NK-92 (cell line): ENCODE results near the gene CLCNKA.
"Not testable (repeated sequence)": the region's sequence is repeated elsewhere in the genome, so short reads cannot be mapped to it uniquely, and the experiment has no call there.

Source experiments
- DNase-seq: peaks from one replicate; lab custom pipeline; 2025; ENCODE audit not compliant: unreplicated experiment; lab: John Stamatoyannopoulos, UW

CLCNKA gene

GRCh38 chr1:15997076-15997585, 24.7 kb upstream of the CLCNKA start:
- DNase-seq, result no peak

- no peak for DNase-seq
These were observed 24.1 kb upstream of the CLCNKA start for GRCh38 chr1:15997637-15998280.

- no peak for DNase-seq
These were observed 22.9 kb upstream of the CLCNKA start for GRCh38 chr1:15998929-15999328.

- DNase-seq, result not testable (repeated sequence)
These were observed 20.6 kb upstream of the CLCNKA start for GRCh38 chr1:16001274-16001673.

GRCh38 chr1:16005597-16005996, 16.2 kb upstream of the CLCNKA start:
- no peak for DNase-seq

- DNase-seq, result no peak
These were observed 15.8 kb upstream of the CLCNKA start for GRCh38 chr1:16006010-16006409.

- no peak for DNase-seq
These were observed 15.0 kb upstream of the CLCNKA start for GRCh38 chr1:16006552-16007485.

- DNase-seq, result no peak
These were observed 14.0 kb upstream of the CLCNKA start for GRCh38 chr1:16007671-16008341.

GRCh38 chr1:16009030-16009460, 12.8 kb upstream of the CLCNKA start:
- DNase-seq, result no peak

- DNase-seq, result no peak
These were observed 12.2 kb upstream of the CLCNKA start for GRCh38 chr1:16009678-16010077.

GRCh38 chr1:16010837-16011236, 11.0 kb upstream of the CLCNKA start:
- no peak for DNase-seq

GRCh38 chr1:16011936-16012589, 9.8 kb upstream of the CLCNKA start:
- no peak for DNase-seq

GRCh38 chr1:16012590-16013219, 9.1 kb upstream of the CLCNKA start:
- no peak for DNase-seq

- no peak for DNase-seq
These were observed 8.5 kb upstream of the CLCNKA start for GRCh38 chr1:16013220-16013907.

- DNase-seq, result no peak
These were observed 8.0 kb upstream of the CLCNKA start for GRCh38 chr1:16013908-16014258.

- DNase-seq, result no peak
These were observed 7.0 kb upstream of the CLCNKA start for GRCh38 chr1:16014509-16015482.

- no peak for DNase-seq
These were observed 6.3 kb upstream of the CLCNKA start for GRCh38 chr1:16015491-16015890.

GRCh38 chr1:16015960-16016901, 5.6 kb upstream of the CLCNKA start:
- no peak for DNase-seq
